ENCODE data around the gene TRIM14.
"Not testable (repeated sequence)": the region's sequence is repeated elsewhere in the genome, so short reads cannot be mapped to it uniquely, and the experiment has no call there.

DNA sequence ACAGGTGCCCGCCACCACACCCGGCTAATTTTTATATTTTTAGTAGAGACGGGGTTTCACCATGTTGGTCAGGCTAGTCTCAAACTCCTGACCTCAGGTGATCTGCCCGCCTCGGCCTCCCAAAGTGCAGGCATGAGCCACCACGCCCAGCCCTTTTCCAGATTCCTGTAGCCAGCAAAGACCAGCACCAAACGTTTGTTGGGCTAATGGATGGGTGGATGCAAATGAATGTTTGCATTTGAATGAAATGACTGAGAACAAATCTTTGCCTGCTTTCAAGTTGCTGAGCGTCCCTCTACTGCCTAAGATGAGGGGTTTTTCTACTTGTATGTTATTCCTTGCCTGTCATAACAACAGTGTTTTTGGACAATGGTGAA lies 42.5 kb downstream of the TRIM14 start:
- TF ChIP-seq, protein P1, sequence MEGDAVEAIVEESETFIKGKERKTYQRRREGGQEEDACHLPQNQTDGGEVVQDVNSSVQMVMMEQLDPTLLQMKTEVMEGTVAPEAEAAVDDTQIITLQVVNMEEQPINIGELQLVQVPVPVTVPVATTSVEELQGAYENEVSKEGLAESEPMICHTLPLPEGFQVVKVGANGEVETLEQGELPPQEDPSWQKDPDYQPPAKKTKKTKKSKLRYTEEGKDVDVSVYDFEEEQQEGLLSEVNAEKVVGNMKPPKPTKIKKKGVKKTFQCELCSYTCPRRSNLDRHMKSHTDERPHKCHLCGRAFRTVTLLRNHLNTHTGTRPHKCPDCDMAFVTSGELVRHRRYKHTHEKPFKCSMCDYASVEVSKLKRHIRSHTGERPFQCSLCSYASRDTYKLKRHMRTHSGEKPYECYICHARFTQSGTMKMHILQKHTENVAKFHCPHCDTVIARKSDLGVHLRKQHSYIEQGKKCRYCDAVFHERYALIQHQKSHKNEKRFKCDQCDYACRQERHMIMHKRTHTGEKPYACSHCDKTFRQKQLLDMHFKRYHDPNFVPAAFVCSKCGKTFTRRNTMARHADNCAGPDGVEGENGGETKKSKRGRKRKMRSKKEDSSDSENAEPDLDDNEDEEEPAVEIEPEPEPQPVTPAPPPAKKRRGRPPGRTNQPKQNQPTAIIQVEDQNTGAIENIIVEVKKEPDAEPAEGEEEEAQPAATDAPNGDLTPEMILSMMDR (IDR thresholded peaks at IDR 0.05) = not testable (repeated sequence)
- TF ChIP-seq EZH2 (IDR thresholded peaks at IDR 0.05; ENCODE audit: borderline replicate concordance, insufficient read depth, low read depth, low read length, poor library complexity, severe bottlenecking) = not testable (repeated sequence)

All from B cell (primary cell).